Measurements from ENCODE around the gene JMJD8.
"Not testable (repeated sequence)": the region's sequence is repeated elsewhere in the genome, so short reads cannot be mapped to it uniquely, and the experiment has no call there.

The JMJD8 gene

DNA sequence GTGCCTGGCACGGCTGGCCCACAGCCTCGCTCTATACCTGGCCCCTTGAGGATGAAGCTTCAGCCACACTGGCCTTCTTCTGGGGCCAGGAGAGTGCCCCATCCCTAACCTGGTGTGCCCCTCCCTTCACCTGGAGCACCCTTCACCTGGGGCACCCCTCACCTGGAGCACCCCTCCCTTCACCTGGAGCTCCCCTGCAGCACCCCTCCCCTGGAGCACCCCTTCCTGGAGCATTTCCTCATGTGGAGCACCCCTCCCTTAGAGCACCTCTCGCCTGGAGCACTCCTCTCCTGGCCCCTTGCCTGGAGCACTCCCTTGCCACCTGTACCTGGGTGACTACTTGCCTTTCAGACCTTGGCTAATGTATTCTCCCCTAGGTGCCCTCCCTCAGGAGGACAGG, 23.9 kb upstream of the JMJD8 start:
- DNase-seq: no peak

DNA sequence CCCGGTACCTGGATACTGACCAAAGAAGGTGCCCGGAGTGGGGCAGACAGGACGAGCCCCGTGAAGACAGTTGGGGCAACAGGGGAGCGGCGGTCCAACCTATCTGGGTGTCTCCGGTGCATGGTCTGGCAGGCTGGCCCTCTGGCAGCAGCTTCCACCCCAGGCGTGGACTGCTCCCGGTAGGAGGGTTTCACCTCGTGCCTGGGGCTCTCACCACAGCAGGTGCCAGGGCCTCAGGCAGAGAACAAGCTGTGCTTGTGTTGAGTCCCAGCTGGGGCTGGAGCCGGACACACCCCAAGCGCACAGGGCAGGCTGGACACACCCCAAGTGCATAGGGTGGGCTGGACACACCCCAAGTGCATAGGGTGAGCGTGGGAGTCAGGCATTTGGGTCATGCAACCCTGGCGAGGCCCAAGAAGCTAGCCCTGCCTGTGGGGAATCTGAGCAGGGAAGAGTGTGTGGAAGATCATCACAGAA, 23.0 kb upstream of the JMJD8 start:
- no peak for DNase-seq

DNA sequence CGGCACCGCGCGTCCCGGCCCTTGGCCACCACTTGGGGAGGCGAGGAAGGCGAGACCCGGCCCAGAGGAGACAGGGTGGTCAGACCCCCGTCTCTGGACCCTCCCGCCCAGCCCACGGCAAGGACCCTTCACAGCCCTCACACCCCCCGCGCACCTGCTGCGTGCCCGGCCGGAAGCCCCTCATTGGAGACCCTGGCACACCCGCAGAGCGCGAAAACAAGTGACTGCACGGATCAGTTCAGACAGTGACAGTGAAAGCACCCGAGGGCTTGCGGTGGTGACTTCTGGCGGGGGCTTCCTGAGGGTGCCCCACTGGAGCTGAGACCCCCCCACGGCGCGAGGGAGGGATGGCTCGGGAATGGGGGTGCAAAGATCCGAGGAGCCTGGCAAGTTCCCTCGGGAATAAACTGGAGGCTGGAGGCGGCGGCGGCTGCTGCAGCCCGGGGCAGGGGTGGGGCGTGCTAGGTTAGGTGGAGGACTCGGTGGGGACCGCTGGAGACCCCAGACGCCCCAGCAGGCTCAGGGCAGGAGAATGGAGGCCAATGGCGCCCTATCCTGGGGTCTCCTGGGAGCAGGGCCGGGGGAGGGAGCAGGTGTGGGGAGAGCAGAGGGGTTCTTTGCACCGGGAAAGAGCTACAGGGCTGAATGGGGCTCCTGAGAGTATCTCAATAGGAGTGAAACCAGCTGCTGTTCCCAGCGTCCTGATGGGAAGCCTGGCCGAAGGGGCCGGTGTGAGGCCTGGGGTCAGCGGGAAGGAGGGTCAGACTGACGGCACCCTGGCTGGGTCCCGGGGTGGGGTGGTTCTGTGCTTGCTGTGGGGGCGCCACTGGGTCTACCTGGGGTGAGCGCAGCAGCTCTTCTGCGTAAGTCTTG, 22.3 kb upstream of the JMJD8 start:
- DNase-seq: peak; percentile 71

DNA sequence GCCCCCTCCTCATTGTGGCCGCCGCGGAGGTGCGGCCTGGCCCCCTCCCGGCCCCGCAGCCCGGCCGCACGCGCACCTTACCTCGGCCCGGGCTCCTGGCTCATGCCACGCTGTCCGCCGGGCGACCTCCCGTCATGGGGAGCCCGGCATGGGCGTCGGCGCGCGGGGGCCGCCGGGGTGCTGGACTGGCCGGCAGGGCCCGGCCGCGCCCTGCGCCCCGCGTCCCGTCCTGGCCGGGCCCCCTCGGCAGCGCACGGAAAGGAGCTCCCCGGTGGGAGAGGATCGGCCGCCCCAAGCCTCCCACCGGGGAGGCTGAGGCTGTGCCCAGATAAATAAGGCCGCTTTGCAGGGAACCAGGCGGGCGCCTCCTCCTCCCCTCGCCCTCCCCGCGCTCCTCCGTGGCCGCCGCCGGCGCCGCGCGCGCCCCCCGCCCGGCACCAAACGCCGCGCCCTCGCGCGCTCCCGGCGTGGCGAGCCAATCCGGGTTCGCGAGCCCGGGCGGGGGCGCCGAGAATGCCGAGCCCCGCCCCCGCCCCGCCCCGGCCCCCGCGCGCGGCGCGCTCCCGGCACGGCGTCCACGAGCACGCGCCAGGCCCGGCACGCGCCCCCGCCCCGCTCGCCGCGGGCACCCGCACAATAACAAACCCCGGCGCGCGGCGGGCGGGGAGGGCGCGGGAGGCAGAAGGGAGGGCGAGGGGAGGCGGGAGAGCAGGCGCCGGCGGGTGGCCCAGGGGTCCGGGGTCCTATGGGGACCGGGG, 21.5 kb upstream of the JMJD8 start, which contains the start of gene FBXL16:
Gene FBXL16, minus strand, starts transcription at position 371 of the 758 bp plus-strand sequence. CDS start 8,396 bp downstream, outside the sequence.
- DNase-seq: peak; percentile 81

DNA sequence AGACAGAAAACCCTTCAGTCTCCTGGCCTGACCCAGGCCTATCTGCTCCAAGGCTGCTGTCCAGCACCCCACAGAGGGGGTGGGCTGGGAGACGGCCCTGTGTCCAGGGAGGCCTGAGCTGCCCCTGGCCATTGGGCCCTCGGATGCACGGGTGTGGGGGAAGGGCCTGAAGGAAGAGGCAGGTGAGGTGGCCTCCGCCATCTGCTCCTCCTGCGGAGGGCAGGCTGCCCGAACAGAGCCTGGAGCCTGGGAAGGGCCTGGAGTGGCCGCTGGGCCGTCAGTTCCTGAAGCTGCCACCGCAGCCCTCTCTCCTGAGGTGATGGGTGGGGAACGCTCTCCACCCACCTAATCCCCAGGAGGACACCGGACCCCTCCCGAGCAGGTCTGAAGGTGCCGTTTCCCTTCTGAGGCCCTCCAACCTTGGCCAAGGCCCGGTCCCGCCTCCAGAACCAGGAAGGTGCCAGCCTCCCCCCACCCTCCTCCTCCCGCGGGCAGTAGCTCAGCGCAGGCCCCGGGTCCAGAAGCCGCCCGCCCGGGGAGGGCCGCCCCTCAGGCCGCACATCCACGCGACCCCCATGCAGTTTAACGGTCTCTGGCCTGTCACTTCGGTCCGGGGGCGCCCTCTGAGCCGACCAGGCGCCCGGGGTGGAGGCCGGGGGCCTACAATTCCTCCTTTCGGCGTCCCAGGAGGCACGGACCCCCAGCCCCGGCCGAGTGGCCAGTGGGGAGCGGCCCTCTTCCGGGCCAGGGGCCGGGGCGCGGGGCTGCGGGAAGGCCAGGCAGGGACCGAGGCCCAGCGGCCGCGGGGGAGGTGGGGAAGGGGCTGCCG, 20.6 kb upstream of the JMJD8 start:
- no peak for DNase-seq

DNA sequence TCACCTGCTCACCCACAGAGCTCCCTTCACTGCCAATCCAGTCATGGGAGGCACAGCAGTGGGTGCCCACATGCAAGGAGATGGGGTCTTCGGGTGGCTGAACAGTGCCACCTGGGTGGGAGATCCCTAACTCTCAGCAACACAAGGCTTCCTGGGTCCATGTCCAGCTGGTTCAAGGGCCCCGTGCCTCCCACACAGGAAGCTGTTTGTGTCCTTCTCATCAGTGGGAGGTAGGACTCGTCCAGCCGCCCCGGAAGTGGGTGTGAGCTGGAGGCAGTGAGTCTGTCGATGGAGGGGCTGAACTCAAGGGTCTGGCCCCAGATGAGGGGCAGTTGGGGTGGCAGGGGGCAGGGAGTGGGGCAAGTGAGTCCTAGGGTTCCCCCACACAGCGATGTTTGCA, 19.9 kb upstream of the JMJD8 start:
- no peak for DNase-seq

DNA sequence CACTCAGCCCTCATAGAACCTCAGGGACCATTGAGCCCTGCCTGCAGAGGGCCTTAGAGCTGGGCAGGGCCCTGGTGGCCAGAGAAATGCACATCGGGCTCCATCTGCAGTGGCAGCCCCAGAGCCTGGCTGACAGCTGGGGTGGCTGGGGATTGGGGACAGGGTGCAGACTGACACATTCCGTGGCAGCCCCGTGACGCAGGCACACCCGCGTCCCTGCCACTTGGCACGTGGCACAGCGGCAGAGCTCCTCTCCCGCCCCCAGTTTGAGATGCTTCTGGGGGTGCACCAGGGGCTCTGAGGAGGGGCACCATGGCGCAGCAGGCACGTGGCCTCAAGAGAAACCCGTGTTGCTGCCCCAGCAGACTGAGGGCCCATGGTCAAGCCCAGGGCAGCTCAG, 19.3 kb upstream of the JMJD8 start:
- no peak for DNase-seq

DNA sequence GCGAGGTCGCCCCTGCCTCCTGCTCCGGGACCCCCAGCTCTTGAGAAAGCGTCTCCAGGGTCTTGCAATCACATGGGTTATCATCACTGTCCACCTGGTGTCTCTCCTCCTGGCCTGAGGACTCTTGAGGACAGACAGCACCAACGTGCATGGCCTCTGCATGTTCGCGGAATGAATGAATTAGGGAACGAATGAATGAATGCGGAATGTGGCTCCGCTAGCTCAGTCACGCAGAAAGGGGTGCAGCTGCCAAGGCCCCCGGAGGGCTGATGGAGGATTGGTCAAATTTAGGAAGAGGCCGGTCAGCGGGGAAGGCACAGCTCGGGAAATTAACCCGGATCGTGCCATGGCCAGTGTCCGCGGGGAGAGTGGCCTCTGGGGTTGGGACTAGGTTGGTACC, 18.2 kb upstream of the JMJD8 start:
- DNase-seq: no peak

DNA sequence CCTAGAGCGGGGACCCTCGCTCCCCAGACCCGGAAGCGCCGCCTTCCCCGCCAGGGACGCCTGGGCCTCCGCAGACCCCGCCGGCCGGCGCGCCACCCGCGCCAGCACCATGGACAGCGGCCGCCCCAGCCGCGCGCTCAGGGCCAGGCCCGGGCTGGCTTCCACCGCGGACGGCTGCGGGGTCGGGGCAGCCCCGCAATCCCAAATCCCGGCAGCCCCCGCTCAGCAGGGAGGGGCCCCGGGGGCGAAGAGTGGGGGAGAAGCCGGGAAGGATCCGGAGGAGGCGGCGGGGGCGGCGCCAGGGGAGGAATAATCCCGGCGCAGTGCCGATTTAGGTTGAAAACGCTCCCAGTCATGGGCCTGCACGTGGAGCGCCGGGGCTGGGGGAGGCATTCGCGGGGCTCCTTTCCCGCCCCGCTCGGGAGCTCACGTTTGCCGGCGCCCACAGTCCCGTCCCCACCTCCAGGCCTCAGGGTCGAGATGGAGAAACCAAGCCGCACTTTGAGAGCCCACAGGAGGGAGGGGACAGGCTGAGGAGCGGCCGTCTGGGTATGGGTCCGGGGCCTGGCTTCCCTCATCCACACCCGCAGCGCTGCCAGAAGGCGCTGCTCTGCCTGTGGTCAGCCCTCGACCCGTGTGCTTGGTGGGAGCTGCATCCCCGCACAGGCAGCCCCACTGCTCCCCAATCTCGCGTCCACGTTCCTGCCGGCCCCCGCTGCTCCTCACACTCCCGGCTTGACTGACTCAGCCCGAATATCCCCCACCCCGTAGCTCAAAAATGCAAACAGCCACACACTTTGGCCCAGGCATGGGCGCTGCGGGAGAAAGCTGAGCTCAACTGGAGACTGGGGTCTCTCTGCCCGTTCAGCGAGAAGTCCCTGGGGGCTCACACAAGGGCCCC, 16.8 kb upstream of the JMJD8 start:
- DNase-seq: no peak

DNA sequence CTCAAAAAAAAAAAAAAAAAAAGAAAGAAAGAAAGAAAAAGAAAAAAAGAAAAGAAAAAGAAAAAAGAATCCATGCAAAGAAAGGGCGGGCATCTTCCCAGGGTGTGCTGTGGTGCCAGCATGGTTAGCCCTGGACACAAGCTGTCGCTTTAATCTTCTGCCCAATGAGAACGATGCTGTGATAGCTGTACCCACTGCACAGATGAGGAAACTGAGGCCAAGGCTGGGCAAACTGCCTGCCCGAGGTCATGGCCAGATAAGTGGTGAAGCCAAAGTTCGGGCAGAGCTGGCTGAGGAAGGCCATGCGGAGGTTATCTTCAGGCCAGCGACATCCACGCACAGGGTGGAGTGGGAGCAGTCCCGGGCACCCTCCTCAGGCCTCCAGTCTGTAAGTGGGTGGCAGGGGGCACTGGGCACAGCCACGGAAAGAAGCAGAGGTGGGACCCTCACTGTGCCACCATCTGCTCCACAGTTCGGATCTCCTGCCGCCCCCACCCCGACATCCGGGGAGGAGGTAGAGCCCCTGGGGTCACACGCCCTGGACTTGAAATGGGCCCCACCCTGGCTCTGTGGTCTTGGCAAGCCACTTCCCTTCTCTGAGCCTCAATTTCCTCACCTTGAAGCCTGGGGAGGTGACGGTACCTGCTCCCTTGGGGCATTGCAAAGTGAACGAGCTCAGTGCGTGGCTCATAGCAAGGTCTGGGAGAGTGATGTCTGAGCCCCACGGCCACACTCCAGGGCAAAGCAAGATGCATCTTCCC, 15.0 kb upstream of the JMJD8 start:
- no peak for DNase-seq

DNA sequence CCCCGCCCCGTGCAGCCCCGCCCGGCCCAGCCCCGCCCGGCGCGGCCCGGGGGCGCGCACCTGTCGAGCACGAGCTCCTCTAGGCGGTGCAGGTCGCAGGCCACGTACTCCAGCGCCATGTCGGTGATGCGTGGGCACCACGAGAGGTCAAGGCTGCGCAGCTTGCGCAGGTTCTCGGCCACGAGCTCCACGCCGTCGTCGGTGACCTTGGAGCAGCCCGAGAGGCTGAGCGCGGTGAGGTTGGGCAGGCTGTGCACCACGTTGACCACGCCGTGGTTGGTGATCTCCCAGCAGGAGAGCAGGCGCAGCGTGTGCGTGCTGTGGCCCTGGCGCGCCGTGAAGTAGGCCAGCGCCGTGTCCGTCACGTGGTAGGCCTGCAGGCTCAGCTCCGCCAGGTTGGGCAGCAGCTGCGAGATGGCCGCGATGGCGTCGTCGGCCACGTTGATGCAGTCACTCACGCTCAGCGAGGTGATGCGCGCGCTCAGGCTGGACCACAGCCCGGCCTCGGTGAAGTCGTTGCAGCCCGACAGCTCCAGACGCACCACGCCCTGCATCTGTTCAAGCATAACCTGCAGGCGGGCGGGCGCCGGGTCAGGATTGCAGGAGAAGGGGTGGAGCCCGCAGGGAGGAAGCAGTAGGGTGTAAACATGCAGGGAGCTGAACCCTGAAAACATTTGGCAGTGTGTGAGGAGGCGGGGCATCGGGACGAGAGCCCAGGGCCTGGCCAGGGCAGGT, 11.4 kb upstream of the JMJD8 start:
- peak; percentile 97 for DNase-seq

DNA sequence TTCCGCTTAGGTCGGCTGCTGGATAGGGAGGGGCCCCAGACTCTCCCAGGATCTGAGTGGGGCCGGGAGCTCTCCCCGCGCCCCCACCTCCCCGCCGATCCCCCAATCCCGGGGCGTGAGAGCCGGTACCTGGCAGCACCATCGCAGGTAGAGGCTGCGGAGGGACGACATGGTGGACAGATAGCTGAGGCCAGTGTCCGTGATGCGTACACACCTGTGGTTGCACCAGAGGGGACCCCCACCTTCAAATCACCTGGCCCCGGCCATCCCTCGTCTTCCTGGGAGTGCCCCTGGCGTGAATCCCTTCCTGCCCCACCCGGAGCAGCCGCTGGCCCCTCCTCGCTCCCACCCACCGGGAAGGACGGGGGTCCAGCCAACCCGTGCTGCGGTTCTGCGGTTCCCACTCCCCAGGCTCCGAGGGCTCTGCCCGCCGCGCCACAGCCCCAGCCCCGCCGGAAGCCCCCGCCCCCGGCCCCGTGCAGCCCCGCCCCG, 10.8 kb upstream of the JMJD8 start:
- no peak for DNase-seq

DNA sequence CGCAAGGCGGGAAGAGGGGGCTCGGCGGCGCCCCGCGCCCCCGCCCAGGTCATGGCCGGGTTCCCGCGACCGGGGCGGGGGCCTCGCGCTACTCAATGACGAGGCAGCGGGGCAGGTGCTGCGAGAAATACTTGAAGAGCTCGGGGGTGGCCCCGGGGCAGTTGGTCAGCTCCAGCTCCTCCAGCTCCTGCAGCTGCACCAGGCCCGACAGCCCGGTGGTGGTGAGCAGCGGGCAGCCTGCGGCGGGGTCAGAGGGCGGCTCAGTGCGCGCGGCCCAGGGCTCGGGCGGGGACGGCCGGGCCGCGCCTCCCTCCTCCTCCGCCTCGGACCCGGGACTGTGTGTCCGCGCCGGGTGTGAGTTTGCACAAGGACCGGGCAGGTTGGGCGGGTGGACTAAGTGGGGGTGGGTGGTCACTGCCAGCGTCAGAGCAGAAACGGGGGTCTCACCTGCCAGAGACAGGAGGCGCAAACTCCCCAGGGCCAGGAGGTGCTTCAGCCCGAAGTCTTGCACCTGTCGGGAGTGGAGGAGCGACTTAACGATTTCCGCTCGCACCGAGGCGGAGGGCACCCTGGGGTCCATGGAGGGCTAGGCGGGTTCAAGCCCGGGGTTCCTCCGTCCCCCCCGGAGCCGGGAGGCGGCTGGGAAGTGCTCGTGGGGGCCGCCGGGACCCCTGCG, 10.2 kb upstream of the JMJD8 start:
- no peak for DNase-seq

DNA sequence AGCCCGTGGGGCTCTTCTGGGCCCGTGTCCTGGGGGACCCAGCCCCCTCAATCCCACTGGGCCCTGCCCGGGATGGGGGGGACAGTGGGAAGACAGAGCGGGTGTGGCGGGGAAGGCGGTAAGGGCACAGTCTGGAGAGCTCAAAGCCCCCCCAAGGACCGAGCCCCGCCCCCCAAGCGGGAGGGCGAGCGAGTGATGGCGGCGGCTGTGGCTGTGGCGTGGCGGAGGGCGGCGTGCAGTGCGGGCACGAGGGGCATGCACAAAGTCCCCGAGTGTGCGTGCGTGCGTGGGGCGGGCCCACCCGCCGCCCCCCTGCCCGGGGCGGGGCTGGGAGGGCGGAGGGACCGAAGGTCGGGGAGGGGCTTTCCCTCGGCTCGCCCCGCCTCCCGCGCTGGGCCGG, 9.6 kb upstream of the JMJD8 start:
- DNase-seq: no peak

DNA sequence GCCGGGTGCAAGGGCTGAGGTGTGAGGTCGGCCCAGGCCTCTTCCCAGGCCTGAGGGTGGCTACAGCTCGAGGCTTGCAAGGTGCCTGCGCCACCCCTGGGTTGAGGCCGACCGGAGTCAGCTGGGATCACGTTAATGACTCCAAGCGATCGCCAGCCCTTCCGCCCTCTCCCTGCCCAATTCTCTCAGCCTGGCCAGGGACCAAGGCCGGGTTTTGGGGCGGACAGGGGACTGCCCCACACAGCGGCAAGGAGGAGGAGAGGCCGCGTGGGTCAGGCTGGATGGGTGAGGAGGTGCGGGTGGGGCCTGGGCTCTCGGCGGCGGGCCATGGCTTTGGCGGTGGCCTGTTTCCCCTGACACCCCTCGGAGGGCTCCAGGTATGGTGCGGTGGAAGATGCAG, 9.2 kb upstream of the JMJD8 start:
- no peak for DNase-seq

DNA sequence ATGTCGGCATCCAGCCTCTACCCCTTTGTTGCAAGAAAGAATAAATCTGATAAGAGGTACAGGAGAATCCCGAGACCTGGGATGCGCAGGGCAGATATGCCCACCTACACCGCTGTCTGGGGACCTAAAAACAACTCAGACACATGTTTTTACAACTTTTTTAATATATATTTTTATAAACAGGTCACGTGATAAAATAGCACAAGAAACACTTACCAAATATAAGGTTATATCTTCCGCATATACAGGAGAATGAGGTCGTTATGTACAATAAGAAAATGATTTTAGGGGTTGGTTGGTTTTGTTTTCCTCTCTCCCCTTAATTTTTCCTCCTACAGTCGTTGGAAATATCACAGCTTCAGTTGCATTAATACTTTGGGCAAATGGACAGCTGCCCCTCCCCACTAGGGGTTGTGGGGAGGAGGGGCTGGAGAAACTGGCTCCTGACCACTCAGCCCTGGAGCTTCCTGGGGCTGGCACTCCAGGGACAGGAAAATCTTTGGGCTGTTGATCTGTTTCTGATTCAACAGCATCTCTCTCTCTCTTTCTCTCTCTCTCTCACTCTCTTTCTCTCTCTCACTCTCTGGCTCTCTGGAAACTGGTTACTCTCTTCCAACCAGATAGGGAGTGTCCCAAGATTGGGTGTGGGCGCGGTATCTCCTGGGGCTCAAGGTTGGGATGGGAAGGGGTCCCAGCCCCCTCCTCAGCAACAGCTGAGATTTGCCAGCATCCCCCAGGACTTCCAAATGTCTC, 8.4 kb upstream of the JMJD8 start:
- no peak for DNase-seq

DNA sequence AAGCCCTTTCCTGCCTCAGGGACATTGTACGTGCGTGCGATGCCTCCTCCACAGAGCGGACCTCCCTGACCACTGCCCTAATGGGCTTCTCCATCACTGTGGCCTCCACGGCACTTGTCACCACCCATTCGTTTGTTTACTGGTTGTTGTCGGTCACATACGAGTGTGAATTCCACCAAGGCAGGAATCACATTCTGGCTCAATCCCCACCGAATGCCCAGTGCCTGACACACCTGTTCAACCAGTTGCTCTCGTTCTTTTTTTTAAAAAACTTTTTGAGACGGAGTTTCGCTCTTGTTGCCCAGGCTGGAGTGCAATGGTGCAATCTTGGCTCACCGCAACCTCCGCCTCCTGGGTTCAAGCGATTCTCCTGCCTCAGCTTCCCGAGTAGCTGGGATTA, 7.1 kb upstream of the JMJD8 start:
- DNase-seq: not testable (repeated sequence)

DNA sequence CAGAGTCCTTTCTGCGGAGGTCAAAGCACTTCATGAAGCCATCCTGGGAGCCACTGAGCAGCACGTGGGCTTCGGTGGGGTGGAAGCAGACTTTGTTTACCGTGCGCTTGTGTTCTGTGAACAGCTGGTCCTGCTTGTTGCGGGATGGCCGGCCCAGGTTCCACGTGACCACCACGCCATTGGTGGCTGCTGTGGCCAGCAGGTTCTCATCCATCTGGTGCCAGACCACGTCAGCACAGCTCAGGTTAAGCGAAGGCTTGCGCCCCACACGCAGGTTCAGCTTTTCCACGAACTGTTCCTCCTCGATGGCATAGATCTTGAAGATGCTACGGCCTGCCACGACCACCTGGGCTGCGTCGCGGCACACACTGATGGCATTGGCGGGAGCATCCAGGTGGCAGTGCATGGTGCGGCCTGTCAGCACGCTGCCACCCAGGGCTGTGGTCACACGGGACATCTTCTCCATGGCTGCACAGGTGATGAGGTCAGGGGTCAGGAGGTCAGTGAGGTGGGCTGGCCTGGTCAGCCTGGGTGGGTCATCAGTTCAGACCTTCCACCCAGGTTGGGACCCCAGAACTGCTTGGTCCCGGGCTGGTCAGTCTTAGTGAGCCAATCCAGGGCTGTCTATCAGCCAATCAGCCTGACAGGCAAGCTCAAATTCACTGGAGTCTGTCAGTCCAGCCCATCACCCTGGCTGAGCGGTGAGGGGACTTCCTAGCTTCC, 5.2 kb upstream of the JMJD8 start:
- no peak for DNase-seq

All from NCI-H2171 treated with DMSO at 0.1 percent for 48 hours (cell line).